Ishikawa (cell line): Measurements from ENCODE around the gene NR3C1.

Experiments used
- CEBPB ChIP-seq: IDR thresholded peaks from 2 replicates; pipeline ENCODE4 v1.6.1; 2012
- CREB1 ChIP-seq: IDR thresholded peaks from 2 replicates; pipeline ENCODE4 v1.6.1; 2012; ENCODE audit warnings: low read depth
- EGR1 ChIP-seq: IDR thresholded peaks from 2 replicates; pipeline ENCODE4 v1.6.1; 2012
- EP300 ChIP-seq: IDR thresholded peaks from 2 replicates; pipeline ENCODE4 v1.6.1; 2012; ENCODE audit warnings: borderline replicate concordance
- RAD21 ChIP-seq: IDR thresholded peaks from 2 replicates; pipeline ENCODE4 v1.6.1; 2012; ENCODE audit warnings: low read depth
- TAF1 ChIP-seq: IDR thresholded peaks from 2 replicates; pipeline ENCODE4 v1.6.1; 2012; ENCODE audit warnings: low read depth, mild to moderate bottlenecking
- TEAD4 ChIP-seq: IDR thresholded peaks from 2 replicates; pipeline ENCODE4 v1.6.1; 2012
- YY1 ChIP-seq: IDR thresholded peaks from 2 replicates; pipeline ENCODE4 v1.6.1; 2012; ENCODE audit warnings: low read depth
- TF ChIP-seq, protein P1 (sequence below): IDR thresholded peaks from 2 replicates; pipeline ENCODE4 v1.6.1; 2012
- TF ChIP-seq, protein P2 (sequence below): IDR thresholded peaks from 2 replicates; pipeline ENCODE4 v1.6.1; 2012

DNA sequence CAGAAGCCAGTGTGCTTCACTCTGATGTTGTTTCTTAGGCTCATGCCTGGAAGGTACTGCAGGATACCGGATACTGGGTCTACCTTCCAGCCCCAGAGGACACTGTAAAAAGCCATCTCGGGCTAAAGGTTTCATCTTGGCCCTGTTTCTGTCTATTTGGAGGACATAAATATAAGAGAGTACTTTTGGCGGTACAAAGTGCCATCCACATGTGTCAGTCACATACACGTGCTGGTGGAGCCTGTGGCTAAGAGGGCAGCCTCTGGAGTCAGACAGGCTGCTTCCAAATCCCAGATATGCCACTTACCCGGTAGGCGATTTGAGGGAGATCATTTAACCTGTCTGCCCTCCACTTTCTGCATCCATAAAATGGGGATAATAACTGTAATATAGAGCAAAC is 160.4 kb downstream of the NR3C1 start:
- no peak for TF ChIP-seq TEAD4
- TF ChIP-seq EGR1, result no peak
- TF ChIP-seq EP300, result no peak
- TF ChIP-seq, protein P1, sequence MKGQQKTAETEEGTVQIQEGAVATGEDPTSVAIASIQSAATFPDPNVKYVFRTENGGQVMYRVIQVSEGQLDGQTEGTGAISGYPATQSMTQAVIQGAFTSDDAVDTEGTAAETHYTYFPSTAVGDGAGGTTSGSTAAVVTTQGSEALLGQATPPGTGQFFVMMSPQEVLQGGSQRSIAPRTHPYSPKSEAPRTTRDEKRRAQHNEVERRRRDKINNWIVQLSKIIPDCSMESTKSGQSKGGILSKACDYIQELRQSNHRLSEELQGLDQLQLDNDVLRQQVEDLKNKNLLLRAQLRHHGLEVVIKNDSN, result no peak
- TF ChIP-seq CREB1, result no peak
- TF ChIP-seq YY1, result no peak
- TF ChIP-seq RAD21, result no peak
- no peak for TF ChIP-seq CEBPB
- TF ChIP-seq, protein P2, sequence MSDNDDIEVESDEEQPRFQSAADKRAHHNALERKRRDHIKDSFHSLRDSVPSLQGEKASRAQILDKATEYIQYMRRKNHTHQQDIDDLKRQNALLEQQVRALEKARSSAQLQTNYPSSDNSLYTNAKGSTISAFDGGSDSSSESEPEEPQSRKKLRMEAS, result no peak
- TF ChIP-seq TAF1, result no peak
